Pancreas (tissue), 10 donors: ENCODE results near the gene AFDN. TPM values are rescaled to one million over a fixed set of nuclear protein-coding genes. Genes with fewer than 3 reads are reported as not detected.
A peak's percentile ranks its signal among the peaks of the same experiment; 100 is the strongest.

Experiments used
- ATAC-seq, 4 donors: fragments of 200-7000 bp; cut with Tn5 transposase; one replicate each; pipeline versions ENCODE4 v1.8.0 to v1.9.1; 2020; ENCODE audit warnings: mild to moderate bottlenecking in 4 of 4, moderate library complexity in 4 of 4
- DNase-seq, 6 donors: peaks; one replicate each; pipeline ENCODE4 v3.0.0-alpha.2; 2020
- FAIRE-seq: peaks from 2 replicates; lab custom pipeline; 2012; peaks lifted over from hg19 to GRCh38; lab: Jason Lieb, UNC
- H3K27ac ChIP-seq, 4 donors: fragments of 200-600 bp; sonication (generic); 1 replicate in 3 of 4; 2 replicates in 1 of 4; pipeline versions ENCODE4 v1.5.0 to v1.8.0; 2020
- H3K27me3 ChIP-seq, 4 donors: fragments of 200-600 bp; one replicate each; pipeline ENCODE4 v1.8.0; 2021
- H3K36me3 ChIP-seq, 3 donors: fragments of 200-600 bp; sonication (generic) in 1 of 3; one replicate each; pipeline versions ENCODE4 v1.5.0 to v1.8.0; 2020 to 2021
- H3K4me1 ChIP-seq, 3 donors: fragments of 200-600 bp; one replicate each; pipeline ENCODE4 v1.8.0; 2021
- H3K4me3 ChIP-seq, 4 donors: fragments of 200-600 bp; sonication (generic) in 2 of 4; one replicate each; pipeline versions ENCODE4 v1.5.0 to v1.8.0; 2020 to 2021
- H3K9me3 ChIP-seq, 4 donors: fragments of 200-600 bp; one replicate each; pipeline ENCODE4 v1.8.0; 2021
- CTCF ChIP-seq, 4 donors: fragments of 200-600 bp; sonication (generic) in 3 of 4; IDR thresholded peaks; one replicate each; pipeline versions ENCODE4 v1.5.0 to v1.8.0; 2021; ENCODE audit warnings: antibody characterized with exemption in 4 of 4
- WGBS, 2 donors: extraction: QIAGEN DNeasy Blood & Tissue Kit; methylation state at CpG; one replicate each; pipeline ENCODE4 v1.1.7; 2013; 5-methylcytosine and 5-hydroxymethylcytosine counted together
- intact Hi-C, 3 donors: fragments of 100-400 bp; cut with DNase I; formaldehyde crosslinking; loops; one replicate each; pipeline versions ENCODE4 v1.11.1 to v1.14.2; 2022
- polyA plus RNA-seq, 2 donors: library from polyadenylated mRNA; stranded (reverse); fragments of 200-250 nt; gene quantifications; one replicate each; pipeline ENCODE4 v1.2.3, GENCODE V29; 2013
- total RNA-seq, 6 donors: library from RNA; stranded (reverse); fragmentation: NEBNext Ultra II Directional in 4 of 6; extraction: Animal tissue kit (Norgen Biotek cat#: 25700) in 4 of 6; gene quantifications; one replicate each; pipeline versions ENCODE4 v1.2.1 to v1.2.4, GENCODE V29; 2021 to 2023
- donor health status: healthy with polysubstance abuse.
- donor health status: DM: no; HTN: no; CAD: no; lungs with moderate emphysema.
- donor health status: DM: no; HTN: no; CAD: no.
- donor health status: control.
- donor health status: control.
- donor health status: Bipolar disorder and iron deficiency.
- donor health status: DM: yes; HTN: yes; CAD: no.
- donor health status: DM: no; HTN: no; CAD: no.
- donor health status: DM: no; HTN: no; CAD: no.
- donor health status: DM: yes; HTN: yes; CAD: no.

The AFDN gene
- total and polyA plus RNA-seq, 8 donors = 55.2 to 122 (median 73.3) TPM

GRCh38 chr6:167801263-167801662, 25.4 kb upstream of the AFDN start:
- ATAC-seq = no peak
- Histone ChIP-seq H3K4me3 (no peak overlapping the region), H3K4me1 (peaks cover 0 to 15% (median 0%) of the 10 kb centered on the region in 3 donors), H3K27ac (no peak overlapping the region), H3K27me3 (no peaks in the 10 kb centered on the region), H3K9me3 (no peaks in the 10 kb centered on the region), H3K36me3 (no peaks in the 10 kb centered on the region)
- intact Hi-C loops = no loop called here
- WGBS, 2 donors = 39 to 58% methylated on average over 1 of the region's 1 CpG
- DNase-seq = no peak
- no peak for TF ChIP-seq CTCF (IDR thresholded peaks at IDR 0.05)
- FAIRE-seq = no peak

- 92 to 93% methylated on average over 3 of the region's 3 CpGs for WGBS, 2 donors
- ATAC-seq = no peak
These were observed 24.4 kb upstream of the AFDN start for GRCh38 chr6:167802339-167802738.

GRCh38 chr6:167803816-167804215, 22.9 kb upstream of the AFDN start:
- Histone ChIP-seq H3K27me3 (no peaks in the 10 kb centered on the region), H3K36me3 (no peaks in the 10 kb centered on the region), H3K9me3 (no peaks in the 10 kb centered on the region), H3K4me3 (no peak overlapping the region), H3K27ac (no peak overlapping the region), H3K4me1 (peaks cover 0 to 7% (median 0%) of the 10 kb centered on the region in 3 donors)
- ATAC-seq = no peak
- no peak for FAIRE-seq
- intact Hi-C loops = no loop called here
- 91 to 95% methylated on average over 8 of the region's 8 CpGs for WGBS, 2 donors
- TF ChIP-seq CTCF (IDR thresholded peaks at IDR 0.05) = no peak
- no peak for DNase-seq

More at GRCh38 chr6:167802339-167802738, 24.4 kb upstream of the AFDN start:
- no peaks in the 10 kb centered on the region for H3K36me3 ChIP-seq
- H3K9me3 ChIP-seq = no peaks in the 10 kb centered on the region
- H3K4me1 ChIP-seq = peaks cover 0 to 15% (median 0%) of the 10 kb centered on the region in 3 donors
- no peak overlapping the region for H3K4me3 ChIP-seq
- DNase-seq = no peak
- intact Hi-C loops = no loop called here
- no peak for TF ChIP-seq CTCF (IDR thresholded peaks at IDR 0.05)
- FAIRE-seq = no peak
- H3K27ac ChIP-seq = no peak overlapping the region
- H3K27me3 ChIP-seq = no peaks in the 10 kb centered on the region

- Histone ChIP-seq H3K4me3 (no peak overlapping the region), H3K36me3 (no peaks in the 10 kb centered on the region), H3K4me1 (peaks cover 0 to 7% (median 0%) of the 10 kb centered on the region in 3 donors), H3K27me3 (no peaks in the 10 kb centered on the region), H3K27ac (peak overlapping the region in 2 of 4 donors; percentile 4 to 22), H3K9me3 (no peaks in the 10 kb centered on the region)
- no peak for TF ChIP-seq CTCF (IDR thresholded peaks at IDR 0.05)
- intact Hi-C loops = no loop called here
- ATAC-seq (no peak), FAIRE-seq (no peak), DNase-seq (no peak)
- WGBS, 2 donors = 87 to 93% methylated on average over 24 of the region's 24 CpGs
These were observed 22.3 kb upstream of the AFDN start for GRCh38 chr6:167804281-167805013.
